NCI-H2196 treated with DMSO at 0.1 percent for 48 hours (cell line): ENCODE measurements around the gene CD163L1.
"Not testable (repeated sequence)": the region's sequence is repeated elsewhere in the genome, so short reads cannot be mapped to it uniquely, and the experiment has no call there.

Experiments used
- DNase-seq: peaks from one replicate; lab custom pipeline; 2025; ENCODE audit not compliant: unreplicated experiment; lab: John Stamatoyannopoulos, UW

CD163L1 gene

DNA sequence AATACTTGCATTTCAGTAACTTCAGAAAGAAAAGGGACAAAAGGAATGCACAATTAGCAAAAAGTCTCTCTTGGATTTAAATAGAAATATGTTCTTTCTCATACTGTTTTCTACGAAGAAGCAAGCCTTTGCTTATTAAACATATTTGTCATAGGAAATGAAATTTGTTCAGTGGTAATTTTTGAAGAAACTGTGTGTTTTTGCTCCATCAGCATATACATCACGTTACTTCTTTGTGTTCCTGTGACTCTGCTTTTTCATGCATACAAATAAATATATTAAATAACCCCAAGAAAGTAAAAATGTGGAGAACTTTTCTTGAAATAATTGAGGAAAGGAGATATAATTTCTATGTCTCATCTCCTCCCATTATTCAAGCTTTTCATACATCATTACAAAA lies 39.7 kb downstream of the CD163L1 start:
- DNase-seq, result no peak

- no peak for DNase-seq
Observed at GRCh38 chr12:7403466-7403865, 40.5 kb downstream of the CD163L1 start.

DNA sequence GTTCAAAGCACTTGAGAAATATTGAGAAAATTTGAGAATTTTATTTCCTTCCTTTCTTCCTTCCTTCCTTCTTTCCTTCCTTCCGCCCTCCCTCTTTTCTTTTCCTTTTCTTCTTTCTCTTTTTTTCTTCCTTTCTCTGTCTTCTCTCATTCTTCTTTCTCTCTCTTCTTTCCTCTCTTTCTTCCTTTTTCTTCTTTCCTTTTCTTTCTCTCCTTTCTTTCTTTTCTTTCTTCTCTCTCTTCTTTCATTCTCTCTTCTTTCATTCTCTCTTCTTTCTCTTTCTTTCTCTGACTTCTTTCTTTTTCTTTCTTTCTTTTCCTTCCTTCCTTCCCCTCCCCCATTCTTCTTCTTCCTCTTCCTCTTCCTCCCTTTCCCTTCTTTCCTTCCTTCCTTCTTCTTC lies 44.9 kb downstream of the CD163L1 start:
- no peak for DNase-seq

DNA sequence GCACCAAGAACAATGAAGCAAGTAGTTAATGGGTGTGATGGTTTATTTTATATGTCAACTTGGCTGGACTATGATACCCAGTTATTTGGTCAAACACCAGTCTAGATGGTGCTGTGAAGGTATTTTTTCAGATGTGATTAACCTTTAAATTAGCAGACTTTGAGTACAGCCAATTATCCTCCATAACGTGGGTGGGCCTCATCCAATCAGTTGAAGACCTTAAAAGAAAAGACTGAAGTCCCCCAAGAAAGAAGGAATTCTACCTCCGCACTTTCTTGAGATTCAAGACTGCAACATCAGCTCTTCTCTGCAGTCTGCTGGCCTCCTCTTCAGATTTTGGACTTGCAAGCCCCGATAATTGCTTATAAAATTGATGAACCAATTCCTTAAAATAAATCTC lies 47.5 kb downstream of the CD163L1 start:
- DNase-seq, result no peak

- DNase-seq, result no peak
Observed at GRCh38 chr12:7395950-7396349, 48.0 kb downstream of the CD163L1 start.

DNA sequence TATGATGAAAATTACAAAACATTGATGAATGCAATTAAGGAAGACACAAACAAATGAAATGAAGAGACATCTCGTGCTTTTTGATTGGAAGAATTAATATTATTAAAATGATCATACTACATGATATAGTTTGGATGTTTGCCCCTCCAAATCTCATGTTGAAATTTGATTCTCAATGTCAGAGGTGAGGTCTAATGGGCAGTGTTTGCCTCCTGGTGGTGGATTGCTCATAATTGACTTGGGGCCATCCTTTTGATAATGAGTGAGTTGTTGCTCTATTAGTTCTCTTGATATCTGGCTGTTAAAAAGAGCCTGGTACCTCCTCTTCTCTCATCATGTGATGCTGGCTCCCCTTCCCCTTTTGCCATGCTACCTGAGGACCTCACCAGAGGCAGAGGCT lies 56.7 kb downstream of the CD163L1 start:
- DNase-seq, result no peak

DNA sequence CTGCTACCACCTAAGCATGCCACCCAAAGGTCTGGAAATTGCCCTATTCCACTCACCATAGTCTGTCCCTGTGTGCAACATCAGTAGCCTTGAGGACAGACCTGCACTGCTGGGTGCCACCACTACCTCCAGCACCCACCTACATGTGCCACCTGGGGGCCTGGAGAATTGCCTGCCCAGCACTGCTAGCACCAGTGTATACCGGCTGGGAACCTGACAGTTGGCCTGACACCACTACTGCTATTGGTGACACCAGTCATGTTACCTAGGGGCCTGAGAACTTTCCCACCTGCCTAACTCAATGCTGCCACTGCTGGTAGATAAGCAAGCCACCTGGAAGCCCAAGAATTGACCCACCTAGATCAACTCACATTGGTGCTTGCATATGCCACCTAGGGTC lies 60.8 kb downstream of the CD163L1 start:
- no peak for DNase-seq

- DNase-seq, result no peak
Observed at GRCh38 chr12:7376196-7376595, 67.8 kb downstream of the CD163L1 start.

- no peak for DNase-seq
Observed at GRCh38 chr12:7375145-7375543, 68.8 kb downstream of the CD163L1 start.

GRCh38 chr12:7374423-7375144 lies 69.4 kb downstream of the CD163L1 start:
- DNase-seq, result no peak

- no peak for DNase-seq
Observed at GRCh38 chr12:7373226-7373625, 70.7 kb downstream of the CD163L1 start.

GRCh38 chr12:7369274-7369729 lies 74.7 kb downstream of the CD163L1 start:
- no peak for DNase-seq

- no peak for DNase-seq
Observed at GRCh38 chr12:7362734-7363133, 81.2 kb downstream of the CD163L1 start.

DNA sequence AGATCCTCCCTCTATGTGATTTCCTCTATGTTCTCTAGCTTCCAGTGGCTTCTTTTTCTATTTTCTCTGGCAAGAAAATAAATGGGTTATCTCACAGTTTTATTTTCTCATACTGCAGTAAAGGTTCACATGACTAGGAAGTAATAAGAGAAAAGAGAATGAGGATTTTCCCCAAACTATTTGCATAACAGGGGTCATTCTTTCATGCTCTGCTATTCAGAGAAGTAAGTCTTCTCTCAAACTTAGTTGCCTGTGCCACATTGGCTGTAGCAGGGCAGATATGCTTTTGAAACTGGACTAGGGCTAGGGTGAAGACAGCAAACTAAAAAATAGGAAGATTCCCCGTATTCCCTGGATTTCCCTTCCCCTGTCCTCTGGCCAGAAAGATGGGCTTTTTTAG lies 82.7 kb downstream of the CD163L1 start:
- no peak for DNase-seq

DNA sequence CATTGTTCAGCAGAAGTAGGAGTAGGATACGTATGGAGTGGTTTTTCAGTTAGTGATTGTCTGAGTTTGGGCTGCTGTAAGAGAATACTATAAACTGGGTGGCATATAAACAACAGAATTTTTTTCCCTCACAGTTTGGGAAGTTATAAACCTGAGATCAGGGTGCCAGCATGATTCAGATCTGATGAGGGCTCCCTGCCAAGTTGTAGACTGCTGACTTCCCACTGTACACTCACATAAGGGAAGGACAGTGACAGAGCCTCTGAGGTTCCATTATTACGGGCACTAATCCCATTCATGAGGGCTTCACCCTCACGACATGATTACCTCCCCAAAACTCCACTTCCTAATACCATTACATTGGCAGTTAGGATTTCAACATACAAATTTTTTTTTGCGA lies 89.4 kb downstream of the CD163L1 start:
- DNase-seq, result no peak

DNA sequence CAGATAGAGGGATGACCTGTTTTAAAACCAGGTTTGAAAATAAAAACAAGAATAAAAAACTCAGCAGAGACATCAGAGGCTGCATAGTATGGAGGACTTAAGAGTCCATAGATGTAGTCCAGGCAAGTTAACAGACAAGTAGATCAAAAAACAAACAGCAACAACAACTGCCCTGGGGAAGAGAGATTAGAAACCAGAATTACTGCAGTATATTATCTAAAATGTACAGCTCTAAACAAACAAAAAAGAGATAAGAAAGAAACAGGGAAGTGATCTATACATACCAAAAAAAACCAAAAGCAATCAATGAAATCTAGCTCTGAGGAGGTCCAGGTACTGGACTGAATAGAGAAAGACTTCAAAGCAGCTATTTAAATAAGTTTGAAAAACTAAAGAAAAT lies 91.3 kb downstream of the CD163L1 start:
- DNase-seq, result no peak

GRCh38 chr12:7351177-7351576 lies 92.8 kb downstream of the CD163L1 start:
- no peak for DNase-seq

GRCh38 chr12:7349418-7349817 lies 94.5 kb downstream of the CD163L1 start:
- no peak for DNase-seq

DNA sequence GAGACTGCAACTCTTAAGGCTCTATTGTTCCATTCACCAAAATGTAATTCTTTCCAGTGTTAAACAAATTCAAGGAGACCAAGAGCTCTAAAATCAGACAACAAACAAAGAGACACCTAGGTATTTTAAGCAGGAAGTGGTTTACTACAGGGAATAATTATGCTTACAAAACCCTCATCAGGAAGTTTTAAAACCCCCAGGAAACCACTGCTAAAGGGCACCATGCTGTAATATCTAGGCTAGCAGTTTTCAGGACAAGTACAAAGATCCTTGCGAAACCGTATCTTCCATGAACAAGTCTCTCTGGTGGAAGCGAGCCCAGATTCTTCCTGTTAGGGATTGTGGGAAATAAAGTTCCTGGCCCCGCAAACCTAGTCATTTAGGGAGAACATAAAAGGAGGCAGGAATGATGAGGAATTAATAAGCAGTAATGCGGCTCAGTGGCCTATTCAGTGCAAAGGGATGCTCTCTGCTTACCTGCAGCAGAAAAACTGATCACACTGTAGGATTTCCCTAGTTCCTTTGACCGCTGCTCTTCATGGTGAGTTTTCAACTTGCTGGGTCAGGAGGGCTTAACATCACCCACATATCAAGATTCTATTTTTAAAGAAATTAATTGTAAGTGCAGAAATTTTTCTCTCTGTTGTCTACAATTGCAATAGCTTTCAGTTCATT lies 97.3 kb downstream of the CD163L1 start:
- DNase-seq, result no peak

- no peak for DNase-seq
Observed at GRCh38 chr12:7344833-7345606, 98.9 kb downstream of the CD163L1 start.

DNA sequence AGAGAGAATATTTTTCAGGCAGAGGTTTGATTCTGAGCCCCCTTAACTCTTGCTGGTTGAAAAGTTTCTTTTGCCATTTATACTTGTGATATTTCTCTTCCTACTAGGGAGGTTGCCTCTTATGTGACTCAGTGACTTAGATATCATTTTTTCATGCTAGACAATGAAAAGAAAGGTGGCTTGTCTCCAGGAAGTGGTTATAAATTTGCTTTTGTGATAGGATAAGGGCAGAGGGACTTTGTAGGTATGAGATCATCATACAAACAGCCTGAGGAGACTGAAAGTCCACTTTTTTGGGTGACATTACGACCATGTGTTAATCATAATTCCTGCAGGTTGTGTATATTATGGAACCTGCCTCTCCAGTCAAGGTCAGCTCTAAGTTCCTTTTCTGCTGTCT lies 104.3 kb downstream of the CD163L1 start:
- DNase-seq, result no peak

DNA sequence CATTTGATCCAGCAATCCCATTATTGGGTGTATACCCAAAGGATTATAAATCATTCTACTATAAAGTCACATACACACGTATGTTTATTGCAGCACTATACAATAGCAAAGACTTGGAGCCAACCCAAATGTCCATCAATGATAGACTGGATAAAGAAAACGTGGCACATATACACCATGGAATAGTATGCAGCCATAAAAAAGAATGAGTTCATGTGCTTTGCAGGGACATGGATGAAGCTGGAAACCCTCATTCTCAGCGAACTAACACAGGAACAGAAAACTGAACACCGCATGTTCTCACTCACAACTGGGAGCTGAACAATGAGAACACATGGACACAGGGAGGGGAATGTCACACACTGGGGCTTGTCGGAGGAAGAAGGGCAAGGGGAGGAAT lies 106.2 kb downstream of the CD163L1 start:
- DNase-seq, result not testable (repeated sequence)
